Suppressor macrophage treated with lipopolysaccharide for 1 hour (primary cell): ENCODE data around the gene NPB.

Experiments
- DNase-seq, 3 donors: peaks; one replicate each; pipeline ENCODE4 v3.0.0-alpha.2; 2020 to 2022

Gene NPB

DNA sequence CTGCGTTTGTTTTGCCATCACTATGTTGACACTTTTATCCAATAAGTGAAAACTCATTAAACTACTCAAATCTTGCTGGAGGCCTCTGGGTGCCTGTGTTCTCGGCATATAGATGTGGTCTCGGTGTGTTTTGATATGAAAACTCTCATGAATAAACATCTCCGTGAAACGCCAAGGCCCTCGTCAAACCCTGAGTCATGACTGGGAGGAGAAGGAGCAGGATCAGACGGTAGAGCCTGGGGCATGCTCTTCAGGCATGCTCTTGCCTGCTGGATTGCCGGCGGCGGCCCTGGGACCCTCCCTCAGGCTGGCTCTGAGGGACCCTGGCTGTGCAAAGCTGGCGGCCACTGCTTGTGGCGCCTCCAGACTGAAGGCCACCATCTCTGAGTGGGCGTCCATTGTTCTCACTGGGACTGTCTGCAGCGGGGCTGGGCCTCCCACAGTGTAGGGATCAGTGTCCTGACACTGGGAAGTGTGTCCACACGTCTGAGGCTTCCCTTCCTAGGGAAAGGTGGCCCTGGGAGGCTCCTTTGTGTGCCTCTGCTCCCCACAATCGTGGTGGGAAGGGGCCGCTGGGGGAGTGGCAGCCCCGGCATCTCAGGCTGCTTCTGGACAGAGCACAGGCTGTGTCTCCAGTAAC is 1.7 kb upstream of the NPB start:
- no peak for DNase-seq

GRCh38 chr17:81901167-81902022 is 643 bp upstream of the NPB start:
- no peak for DNase-seq

DNA sequence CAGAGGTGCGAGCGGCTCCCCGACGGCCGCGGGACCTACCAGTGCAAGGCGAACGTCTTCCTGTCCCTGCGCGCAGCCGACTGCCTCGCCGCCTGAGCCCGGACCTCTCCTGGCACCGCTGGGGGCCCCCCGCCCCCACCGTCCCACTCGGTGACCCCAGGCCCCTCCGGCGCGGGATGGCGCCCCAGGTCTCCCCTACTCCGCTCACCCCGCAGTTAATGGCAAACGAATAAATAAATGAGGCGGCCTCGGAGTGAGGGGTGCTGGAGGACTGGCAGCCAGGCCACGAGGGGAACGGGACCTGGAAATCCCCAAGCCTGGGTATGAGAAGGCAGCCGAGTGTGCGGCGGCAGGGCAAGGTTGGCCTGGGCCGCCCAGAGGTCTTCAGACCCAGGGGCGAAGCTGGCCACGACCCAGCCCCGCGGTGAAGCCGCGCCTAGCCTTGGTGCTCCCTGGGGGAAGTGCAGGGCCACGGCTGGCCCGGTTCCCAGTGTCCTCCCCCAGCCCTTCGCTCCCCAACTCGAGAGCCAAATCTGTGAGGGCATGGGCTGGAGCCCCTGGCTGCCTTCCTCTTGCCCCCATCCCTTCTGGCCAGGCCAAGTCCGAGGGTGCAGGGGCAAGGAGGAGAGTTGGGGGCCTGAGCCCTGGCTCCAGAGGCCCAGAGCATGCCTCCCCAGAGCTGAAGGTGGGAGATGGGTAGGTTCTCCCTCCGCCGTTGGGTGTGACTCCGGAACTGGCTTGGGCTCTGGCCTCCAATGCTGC is 796 bp downstream of the NPB start:
- DNase-seq, result no peak

DNA sequence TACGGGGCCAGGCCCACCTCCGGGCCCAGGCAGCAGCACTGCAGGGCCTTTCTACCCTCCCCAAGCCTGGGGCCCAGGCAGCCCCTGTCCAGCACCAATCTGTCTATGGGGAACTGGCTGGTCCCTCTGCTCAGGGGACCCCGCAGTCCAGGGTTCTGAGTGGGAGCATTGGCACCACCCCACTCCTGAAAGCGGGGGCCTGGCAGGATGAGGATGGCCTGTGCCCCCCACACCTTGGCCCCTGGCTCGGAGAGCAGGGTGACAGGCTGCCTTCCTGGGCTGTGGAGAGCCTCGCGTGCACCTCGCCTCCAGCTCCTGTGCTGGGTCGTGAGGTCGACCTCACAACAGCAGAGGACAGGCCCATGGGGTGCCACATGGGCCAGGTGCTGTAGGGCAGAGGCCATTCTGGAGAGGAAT is 1.4 kb downstream of the NPB start:
- no peak for DNase-seq

DNA sequence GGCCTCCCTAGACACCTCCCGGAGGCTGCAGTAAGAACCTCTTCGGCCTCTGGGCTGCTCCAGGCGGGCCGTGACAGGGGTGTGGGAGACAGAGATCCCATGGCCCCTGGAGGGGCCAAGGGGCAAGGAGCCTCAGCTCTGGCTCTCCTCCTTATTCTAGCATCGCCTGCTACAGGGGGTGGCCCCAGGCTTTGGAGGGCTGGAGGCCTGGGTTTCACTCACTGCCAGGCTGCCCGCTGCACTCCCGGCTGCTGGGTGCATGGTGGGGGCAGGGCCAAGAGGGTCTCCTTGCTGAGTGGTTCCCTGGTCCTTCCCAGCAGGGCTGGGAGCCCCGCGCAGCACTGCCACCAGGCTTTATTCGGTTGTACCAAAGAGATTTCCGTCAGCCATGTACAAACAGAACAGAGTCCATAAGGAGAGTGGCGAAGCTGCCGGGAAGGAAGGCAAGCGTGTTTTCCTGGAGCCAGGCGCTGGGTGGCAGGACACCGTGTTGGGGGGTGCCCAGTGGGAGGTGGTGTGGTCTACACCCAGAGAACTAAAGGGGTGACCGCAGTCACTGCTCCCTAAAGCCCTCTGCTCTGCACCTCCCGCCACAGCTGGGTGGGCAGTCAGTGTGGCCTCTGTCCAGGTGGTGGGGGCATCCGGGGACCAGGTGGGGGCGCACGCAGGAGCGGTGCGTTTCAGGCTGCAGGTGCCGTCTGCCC is 2.0 kb downstream of the NPB start:
- no peak for DNase-seq

- DNase-seq, result no peak
These were observed 2.8 kb downstream of the NPB start for GRCh38 chr17:81904600-81905423.

DNA sequence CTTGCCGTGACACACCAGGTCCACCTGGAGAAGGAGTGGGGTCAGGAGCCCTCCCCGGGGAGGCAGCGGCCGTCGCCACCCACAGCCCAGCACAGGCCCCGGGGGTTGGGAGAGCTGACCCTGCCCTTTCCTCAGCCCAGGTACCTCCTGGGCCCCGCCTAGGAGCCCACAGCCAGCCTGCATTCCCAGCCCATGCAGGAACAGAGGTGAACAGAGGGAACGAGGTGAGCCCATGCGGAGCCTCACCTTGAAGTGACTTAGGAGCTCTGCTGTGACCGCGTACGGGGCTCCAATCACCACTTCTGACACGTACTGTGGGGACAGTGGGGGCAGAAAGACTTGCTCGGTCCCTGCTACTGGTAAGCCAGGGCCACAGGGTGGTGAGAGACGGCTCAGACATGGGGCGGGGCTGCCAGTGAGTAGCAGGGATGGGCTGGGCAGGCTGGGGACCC is 3.4 kb downstream of the NPB start:
- no peak for DNase-seq

DNA sequence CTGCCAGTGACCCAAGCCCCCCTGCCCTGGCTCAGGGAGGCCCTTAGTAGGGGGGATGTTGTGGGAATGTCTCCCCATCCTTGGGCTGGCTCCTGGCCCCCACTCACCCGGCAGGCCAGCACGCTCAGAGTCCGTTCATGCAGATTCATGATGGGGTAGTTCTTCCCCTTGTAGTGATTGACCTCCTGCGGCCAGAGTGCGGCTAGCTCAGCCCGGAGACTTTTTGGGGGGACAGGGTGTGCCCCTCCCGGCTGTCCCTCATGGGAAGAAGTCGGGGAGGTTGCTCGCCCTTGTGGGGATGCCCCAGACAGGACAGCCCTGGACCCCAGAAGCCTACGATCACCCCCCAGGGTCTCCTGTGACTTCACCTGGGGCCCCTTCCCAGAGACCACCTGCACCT is 4.0 kb downstream of the NPB start:
- no peak for DNase-seq

DNA sequence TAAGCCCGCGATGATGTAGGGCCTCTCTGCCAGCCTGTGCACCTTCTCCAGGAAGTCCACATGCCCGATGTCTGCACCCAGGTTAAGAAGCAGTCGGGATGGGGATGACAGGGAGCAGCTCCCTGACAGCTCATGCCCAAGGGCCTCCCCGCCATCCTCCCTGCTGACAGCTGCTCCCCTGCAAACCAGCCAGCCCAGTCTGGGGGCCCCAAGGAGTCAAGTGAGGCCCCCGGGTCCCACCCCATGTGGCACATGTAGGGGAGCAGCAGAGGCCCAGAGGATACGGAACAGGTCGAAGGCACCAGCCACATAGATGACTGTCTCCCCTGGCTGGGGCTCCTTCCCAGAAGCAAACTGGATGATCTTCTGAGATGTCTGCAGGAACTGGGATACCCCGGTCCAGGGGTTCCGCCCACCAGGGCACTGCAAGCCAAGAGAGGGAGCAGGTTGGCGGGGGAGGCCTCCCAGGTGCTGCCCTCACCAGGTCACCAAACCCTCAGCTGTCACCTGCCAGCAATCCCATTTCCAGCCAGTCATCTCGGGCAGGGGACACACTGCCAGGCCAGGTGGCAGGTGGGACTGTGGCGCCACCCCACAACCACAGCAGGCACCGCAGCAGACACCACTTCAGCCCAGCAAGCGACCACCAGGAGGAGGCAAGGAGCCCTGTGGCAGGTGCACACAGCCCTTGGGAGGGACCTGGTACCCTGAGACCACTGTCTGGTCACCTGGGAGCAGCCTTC is 4.6 kb downstream of the NPB start:
- DNase-seq, result no peak

DNA sequence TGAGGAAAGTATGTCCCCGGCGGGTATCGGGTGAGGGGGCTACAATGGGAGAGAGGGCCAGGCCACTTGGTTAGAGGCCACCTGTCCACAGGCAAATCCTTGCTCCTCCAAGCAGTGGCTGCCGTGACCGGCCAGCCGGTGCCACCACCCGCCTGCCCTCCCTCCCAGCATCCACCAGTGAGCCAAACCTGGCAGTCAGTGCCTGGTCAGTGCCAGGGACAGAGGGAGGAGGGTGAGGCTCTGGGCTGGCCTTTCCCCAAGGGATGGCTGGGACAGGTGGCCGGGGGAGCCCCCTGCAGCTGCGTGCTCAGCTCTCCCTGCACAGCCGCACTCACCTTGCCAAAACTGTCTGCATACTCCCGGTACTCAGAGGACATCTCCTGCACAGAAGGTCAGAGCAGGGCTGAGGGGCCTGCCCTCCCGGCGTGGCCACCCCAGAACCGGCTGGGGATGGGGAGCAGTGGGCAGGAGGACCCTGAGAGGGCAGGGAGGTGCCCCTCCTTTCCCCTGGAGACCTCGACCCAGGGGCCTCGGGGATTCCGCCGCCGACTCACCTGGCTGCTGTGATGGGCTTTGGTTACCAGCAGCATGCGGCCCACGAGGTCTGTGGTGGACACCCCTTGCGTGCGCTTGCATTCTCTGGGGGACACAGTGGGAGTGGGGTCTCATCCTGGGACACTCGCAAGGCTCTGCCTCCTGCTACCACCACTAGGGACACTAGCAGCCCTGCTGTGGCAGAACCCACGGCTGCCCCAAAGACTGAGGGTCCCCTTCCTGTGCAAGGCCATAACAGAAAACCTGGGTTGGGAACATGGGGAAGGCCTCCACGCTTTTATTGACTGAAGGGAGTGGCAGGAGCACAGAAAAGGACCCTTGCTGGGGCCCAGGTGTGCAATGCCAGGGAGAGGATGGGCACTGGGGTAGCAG is 5.4 kb downstream of the NPB start:
- DNase-seq, result no peak

DNA sequence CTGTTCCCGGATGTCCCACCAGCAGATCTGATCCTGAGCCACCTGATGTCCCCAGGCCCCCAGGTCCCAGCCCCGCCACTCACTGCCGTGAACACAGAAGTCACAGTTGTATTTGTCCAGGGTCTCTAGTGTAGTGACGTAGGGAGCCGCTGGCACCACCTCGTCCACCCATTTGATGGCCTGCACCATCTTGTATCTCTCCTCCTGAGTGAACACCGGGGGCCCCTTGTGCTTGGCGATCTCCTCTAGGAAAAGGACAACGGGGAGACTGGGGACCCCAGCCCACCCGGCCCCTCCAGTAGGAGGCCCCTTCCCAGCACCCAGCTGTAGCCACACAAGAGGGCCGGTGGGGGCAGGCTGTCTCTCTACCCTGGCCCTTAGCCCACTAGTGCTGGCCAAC is 6.8 kb downstream of the NPB start:
- no peak for DNase-seq

- no peak for DNase-seq
These were observed 7.2 kb downstream of the NPB start for GRCh38 chr17:81909231-81909630.

GRCh38 chr17:81909966-81910839 is 8.2 kb downstream of the NPB start:
- DNase-seq, result peak in 2 of 3 donors; percentile 31 to 44

DNA sequence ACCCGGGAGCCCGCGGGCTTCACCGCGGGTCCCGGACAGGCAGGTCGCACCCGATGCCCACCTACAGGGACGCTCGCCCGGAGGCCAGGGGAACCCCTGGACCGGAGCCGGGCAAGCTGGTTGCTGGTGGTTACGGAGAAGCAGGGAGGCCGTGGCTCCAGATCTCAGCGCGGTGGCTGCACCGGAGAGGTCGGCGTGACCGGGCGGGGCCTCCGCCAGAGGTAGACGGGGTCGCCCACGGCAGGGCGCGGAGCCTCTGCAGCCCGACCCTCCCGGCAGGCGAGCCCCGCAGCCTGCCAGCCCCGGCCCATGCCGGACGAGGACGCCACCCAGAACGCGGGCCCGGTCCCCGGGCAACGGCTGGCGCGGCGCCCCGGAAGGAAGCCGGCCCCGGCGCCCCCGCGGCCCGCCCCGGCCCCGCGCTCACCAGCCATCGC is 8.8 kb downstream of the NPB start:
- DNase-seq, result no peak

GRCh38 chr17:81911277-81911961 is 9.4 kb downstream of the NPB start, which contains the start of gene PCYT2:
PCYT2 (minus strand) TSS chr17:81911399; CDS start chr17:81911355, 44 bp downstream.
- peak; percentile 89 to 96 (median 94) for DNase-seq

DNA sequence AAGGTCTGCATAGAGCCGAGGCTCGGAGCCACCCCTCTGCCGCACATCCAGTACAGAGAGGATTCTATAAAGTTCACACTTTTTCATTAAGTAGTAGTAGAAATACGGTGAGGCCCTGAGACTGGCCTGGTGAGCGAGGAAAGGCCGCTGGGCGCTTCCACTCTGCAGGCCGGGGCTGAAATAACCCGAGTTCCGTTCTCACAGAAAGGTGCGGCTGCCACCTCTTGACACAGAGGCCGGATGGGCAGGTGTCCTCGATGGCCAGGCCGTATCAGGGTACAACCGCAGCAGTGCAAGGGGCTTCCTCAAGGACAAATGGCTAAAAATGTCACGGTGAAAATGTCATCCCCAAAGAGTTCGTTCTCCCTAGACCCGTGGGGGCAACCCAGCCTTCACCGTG is 9.9 kb downstream of the NPB start:
- DNase-seq, result no peak

DNA sequence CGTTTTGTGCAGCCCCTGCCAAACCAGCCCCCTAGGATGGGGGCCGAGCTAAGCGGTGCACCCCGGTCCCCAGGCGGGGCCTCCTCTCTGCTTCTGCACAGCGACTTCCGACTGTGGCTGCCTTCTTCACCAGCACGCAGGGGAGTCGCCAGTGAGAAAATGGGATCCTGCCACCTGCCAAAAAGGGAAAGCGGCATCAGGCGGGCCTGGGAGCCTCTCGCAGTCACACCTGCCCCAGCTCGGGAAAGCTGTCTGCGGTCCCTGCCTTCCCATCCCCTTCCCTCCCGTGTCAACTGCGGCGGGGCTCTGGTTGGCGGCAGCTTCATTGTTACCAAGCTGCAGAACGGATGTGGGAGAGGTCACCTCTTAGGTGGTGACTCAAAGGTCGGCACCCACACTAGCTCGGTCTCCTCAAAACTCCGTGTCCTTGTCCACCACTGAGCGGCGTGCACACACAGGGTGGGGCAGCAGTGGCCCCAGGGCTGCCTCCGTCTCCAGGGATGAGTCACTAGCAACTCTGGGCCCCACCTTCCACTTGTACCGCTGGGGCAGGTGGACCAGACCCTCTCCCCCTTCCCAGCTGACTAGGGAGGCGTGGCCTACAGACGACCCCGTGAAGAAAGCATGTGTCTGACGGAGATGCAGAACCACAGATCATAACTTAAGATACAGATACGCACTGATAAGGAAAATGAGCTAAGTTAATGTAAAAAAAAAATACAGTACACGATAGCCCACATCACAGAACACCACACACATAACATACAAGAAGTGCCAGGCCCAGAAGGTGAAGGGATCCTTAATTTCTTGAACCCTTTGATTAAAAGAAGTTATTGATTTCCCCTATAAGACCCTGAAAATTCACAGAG is 10.6 kb downstream of the NPB start:
- DNase-seq, result no peak
